ENCODE data around the gene LPP.
"Not testable (repeated sequence)": the region's sequence is repeated elsewhere in the genome, so short reads cannot be mapped to it uniquely, and the experiment has no call there.

Gene LPP

DNA sequence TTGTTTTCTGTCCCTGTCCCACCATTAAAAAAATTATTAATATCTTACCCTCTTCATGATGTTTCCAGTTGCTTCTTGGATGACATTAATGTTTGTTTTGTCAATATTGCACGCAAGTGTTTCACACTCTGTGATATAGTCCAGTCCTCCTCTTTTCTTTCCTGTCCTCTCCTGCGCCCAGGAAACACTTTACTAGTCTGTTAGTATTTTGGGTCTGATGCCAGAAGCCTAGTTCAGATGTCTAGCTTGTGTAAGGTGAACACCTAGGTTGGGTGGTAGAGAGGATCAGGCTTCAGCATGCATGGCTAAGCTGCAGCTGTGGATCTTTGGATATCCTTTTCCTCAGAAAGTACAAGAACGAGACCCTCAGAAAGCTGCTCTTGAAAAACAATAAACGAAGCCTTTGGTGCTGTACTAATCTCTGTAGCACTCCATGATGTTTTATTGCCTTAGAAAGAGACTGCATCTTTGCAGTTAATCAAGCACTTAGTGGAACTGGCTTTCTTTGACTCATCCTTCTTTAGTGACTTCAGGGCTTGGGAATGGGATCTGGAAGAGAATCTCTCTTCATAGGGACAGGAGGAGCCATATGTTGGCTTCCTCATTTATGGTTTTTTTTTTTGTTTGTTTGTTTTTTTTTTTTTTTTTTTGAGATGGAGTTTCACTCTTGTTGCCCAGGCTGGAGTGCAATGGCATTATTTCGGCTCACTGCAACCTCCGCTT is 253.4 kb downstream of the LPP start:
- DNase-seq = no peak

DNA sequence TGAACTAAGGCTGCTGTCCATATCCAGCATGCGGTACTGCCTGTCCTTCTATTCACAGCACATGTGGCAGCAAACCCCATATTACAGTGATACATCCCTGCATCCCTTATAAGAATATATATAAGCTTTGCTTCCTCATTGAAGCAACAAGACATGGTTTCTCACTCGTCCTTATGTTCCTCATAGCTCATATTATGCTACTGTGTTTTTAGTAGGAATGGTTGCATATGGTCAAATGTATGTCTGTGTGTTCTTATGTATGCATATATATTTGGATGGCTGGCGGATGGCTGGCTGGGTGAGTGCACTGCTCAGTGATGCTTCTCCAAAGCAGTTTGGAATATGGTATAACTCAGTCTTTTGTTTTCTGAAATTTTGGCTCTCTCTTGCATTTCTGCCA is 254.9 kb downstream of the LPP start:
- DNase-seq = no peak

DNA sequence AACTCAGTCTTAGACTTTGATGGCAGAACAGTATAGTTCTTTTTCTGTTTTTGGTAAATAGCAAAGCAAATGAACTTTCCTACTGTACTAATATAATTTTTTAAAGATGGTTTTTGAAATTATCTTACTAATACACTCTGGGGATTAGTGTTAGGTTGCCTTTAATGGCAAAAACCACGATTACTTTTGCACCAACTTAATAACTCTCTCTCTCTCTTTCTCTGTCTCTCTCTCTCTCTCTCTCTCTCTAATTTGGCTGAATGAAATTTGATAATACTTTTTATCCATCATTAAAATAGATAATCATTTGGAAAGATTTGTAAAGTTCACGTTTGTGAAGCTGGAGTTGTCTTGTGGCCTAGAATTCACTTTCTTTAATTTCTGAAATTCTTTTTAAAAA is 257.8 kb downstream of the LPP start:
- no peak for DNase-seq

DNA sequence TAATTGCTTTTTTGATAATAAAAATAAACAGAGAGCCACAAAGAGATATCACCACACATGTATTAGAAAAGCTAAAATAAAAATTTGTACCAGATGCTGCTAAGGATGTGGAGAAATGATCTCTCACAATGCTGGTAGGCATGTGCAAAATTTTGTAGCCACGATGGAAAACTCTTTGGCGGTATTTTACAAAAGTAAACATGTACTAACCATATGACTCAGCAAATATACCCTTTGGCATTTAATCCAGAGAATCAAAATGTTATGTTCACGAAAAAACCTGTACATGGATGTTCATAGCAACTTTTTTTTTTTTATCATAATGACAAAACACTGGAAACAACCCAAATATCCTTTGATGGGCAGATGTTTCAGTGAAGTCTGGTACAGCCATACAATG is 261.2 kb downstream of the LPP start:
- no peak for DNase-seq

DNA sequence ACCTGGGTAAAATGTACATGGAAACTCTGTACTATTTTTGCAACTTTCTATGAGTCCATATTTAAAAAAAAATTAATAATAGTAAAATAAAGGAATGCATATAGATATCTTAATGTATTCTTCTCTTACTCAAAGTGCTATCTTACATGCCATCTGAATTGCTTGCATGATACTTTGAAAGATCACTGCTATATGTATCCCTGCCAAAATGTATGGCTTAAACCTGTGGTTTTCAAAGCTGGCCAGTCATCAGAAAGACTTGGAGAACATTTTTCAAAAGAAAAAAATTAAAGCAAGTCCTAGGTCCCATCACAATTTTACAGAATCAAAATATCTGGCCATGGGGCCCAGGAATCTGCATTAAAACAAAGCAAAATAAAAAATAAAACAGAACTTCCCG is 262.1 kb downstream of the LPP start:
- DNase-seq = no peak

DNA sequence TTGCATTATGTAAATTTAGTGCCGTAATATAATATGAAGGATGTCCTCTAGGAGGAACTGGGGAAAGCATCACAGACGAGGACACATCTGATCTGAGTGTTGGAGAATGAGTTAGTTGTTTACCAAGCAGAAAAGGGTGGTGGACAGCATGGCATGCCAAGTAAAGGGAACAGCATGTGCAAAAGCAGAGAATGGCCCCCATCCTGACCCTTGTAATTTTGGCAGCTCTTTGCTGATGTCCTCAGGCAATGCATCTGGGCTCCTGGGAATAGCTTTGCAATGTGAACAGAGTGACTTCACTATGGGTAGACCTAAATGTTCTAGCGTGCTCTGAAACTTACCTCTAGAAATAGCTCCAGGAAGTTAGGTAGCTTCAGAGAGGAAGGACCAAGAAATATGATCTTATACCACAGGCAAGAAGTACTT is 263.3 kb downstream of the LPP start:
- no peak for DNase-seq

DNA sequence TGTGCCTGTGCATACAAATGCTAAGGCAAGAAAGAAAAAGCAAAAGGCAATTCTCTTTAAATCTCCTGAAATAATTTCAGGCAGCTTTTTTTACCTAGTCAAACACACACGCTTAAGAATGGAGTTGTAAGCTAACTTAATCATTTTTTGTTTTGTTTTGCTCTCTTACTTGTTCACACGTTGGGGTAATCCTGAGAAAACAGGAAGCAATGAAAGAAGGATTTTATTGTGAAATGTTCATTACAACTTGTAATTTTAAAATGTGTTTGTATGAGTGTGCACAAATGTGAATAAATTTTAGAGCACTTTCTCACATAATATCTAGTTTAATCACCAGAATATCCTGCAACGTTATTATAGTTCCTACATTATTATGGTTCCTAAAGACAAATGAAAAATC is 263.8 kb downstream of the LPP start:
- DNase-seq = no peak

DNA sequence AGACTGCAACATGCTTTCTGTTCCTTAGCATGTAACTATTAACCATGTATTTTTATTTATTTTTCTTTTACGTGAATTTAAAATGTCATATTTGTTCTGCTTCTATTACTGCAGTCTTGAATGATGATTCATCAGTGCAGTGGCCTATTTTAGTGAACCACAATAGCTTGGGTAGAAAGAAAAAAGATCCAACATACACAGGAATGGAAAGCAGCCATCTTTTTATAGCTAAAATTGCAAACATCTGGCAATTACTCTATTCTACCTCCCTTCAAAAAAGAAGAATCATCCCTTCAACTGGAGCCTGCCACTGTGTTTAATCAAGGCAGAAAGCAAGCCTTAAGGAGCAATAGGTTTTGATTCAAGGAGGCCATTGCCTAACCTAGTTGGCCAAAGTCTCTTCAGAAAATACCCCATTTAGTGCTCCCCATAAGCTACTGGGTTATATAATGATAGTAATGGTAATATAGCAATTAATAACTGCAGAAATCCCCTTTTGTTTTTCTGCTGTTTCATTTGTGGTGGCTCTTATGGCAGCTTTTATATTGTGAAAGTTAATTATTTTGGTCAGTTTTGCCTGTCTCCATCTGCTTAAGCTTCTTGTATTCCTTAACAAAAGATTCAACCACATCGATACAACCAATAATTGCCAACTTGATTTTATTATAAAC is 267.3 kb downstream of the LPP start:
- DNase-seq = no peak

DNA sequence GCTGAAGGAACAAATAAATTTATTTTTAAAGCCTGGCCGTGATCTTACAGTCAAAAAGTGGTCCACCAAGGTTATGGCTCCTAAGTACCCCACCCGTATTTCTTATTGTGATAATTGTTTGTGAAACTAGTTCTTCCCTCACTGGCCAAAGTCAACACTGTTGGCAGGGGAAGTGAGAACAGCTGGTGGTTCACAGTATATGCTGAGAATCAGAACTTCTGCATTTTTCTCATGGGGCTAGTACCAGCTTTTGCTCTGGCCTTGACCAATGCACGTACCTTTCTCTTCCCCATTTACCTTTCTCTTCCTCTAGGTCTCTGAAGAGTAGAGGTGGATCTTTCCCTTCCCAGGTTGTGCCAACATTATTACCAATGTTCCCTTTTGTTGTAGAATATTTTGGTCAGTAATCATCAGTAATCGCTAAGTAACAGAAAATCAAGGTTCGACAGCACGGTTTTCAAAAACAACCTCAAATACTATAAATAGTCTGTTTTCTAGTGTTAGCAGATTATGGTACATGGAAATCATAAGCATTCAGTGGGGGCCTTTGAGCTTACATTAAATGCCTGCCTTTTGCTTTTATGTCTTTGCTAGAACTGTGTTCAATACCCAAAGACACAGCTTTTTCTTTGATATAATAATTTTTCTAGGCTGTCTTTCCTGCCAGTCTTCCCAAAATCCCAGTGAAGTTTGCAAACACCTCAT is 268.0 kb downstream of the LPP start:
- DNase-seq = no peak

DNA sequence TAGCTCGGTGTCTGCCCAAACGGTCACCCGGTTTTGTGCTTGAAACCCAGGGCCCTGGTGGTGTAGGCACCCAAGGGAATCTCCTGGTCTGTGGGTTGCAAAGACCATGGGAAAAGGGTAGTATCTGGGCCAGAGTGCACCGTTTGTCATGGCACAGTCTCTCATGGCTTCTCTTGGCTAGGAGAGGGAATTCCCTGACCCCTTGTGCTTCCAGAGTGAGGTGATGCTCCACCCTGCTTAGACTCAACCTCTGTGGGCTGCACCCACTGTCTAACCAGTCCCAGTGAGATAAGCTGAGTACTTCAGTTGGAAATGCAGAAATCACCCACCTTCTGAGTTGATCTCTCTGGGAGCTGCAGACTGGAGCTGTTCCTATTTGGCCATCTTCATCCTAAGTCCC is 274.0 kb downstream of the LPP start:
- DNase-seq = not testable (repeated sequence)

DNA sequence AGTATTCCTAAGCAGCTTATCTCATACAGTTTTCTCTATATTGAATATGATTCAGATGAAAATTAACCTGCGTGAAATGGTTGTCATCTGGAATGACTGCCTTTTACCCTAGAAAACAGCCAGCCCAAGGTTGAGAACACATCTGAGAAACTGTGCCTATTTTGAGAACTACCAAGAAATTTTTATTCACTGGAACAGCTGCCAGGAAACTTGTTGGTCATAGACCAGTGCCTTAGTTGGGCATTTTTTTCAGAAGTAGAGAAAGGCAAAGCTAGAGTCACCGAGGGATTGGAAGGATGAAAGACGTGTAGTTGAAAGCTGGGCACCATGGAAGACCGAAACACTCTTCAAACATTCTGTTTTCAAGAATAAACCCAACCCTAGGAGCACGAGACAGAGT is 277.1 kb downstream of the LPP start:
- DNase-seq = no peak

DNA sequence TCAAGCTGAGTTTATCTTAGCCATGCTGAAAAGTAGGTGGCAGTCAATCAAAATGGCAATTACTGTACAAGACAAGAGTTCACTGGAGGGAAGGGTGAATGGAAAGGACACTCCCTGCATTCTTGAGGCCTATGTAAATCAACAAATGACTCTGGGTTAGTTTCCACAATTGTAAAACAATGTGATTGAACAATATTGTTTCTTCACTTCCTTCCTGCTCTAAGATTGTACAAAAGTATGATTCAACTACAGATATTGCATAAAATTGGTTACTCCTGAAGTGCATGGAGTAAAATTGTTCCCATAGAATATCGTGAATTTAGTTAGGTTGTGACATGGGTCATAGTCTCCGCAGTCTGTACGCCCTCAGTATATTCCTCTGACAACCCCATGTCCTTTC is 277.6 kb downstream of the LPP start:
- no peak for DNase-seq

DNA sequence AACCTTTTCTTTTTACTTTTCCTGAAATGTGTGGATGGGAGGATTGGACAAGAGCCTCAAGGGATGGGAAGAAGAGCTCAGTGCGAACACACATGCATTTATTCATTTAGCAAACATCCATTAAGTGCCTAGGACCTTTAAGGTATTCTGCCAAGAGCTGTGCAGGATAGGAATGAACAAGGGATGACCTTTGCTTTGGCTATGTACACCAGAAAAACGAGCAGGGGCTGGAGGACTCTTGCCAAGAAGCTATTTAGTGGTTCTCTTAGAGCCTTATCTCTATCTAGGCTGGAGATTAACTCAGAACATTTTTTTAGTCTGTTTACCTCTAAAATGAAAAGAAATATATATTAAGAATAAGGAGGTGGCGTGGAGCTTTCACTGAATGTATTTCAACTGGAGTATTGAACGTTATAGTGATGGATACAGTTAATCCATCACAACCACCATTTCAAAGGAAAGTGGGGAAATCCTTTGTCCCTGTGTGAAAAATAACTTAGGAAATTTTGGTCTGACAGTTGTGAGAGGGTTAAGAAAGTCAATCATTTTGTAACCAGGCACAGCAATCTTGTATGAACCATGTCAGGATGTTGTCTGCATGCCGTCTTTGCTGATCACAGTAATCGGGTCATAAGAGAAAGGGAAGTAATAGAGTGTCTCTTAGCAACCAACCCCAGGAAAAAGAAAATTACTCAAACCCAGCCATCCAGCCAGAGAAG is 279.0 kb downstream of the LPP start:
- DNase-seq = no peak

DNA sequence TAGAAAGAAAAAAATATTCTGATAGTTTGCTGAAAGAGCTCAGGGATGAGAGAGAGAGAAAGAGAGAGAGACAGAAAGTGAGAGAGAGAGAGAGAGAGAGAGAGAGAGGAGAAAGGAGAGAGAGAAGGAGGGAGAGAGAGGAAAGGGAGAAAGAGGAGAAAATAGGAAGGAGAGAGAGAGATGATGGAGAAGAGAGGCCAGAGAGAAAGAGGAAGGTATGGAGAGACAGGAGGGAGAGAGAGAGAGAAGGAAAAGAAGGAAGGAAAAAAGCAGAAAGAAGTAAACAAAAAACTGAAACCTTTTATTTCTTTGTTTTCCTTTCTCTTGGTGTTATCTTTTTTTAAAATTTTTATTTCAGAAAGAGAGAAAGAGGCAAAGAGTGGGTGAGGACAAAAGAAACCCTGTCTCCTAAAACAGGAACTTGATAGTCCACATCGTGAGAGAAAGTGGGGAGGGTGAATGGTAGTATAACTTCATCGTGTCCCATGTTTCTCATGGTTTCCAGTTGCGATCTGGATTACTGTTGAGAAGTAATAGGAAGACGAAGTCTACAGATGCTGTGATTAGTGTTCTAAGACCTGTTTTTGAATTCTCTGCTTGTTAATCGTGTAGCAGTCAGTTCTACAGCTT is 279.7 kb downstream of the LPP start:
- no peak for DNase-seq

DNA sequence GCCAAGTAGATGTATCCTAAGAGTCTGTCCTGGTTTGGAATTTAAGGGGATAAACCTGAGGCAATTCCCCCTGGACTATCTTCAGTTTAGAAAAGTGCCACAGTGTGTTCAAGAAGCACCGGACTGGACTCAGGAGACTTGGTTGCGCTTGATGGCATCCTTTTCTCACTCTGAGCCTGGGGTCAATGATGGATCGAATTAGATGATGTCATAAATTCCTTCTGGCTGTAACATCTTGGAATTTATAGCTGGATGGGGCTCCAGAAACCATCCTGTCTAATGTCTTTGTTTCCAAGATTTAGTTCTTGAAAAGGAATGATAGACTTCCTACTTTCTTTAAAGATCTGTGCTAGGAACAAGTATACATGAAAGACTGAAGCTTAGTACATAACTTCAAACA is 280.6 kb downstream of the LPP start:
- no peak for DNase-seq

DNA sequence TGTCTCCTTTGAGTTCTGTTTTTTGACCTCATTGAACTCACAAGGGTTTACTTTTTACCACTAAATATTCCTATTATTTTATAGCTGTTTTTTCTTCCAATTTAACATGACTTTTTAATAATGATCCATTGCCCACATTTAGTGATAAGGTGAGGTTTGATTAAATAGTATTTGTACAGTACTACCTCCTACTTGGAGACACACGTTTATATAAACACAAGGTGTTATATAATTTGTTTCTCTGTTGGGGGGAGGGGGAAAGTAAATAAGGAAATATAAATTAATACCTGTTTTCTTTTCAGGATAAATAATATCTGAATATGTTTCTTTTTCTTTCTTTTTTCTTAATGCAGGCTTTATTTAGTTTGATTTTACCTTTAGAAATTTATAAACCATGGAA is 281.3 kb downstream of the LPP start:
- DNase-seq = no peak

DNA sequence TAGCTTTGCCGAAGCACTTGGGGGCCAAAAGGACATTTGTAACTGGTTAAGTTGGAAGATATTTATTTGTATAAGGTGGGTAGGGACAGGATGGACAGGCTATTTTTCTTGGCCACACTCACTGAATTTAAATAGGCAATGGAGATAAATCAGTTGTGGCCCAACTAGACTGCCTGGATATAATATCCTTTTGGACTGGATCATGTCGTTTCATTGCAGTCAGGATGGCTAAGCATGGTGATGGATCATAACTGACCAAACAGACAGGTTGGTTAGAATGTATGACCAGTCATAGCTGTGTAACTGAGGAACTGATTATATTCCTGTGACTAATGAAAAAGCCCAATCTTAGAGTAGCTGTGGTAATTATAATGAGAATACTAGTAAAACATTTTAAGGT is 284.0 kb downstream of the LPP start:
- DNase-seq = no peak

DNA sequence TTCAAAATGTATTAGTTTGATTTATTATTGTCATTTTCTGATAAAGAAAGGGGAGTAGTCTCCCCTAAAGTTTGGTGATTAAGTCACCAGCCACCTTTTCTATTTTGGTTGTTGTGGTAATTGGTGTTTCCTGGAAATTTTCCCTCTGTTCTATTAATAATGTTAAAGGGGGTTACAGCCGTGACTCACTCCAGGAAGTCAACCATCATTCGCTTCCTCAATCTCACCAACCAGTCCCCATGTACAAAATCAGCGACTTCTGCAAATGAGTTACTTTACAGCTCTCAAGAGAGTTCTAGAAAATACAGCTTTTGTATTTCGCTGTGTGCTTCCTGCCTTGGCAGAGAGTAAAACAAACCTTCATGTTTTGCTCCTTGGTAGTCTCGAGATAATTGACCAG is 285.1 kb downstream of the LPP start:
- no peak for DNase-seq

DNA sequence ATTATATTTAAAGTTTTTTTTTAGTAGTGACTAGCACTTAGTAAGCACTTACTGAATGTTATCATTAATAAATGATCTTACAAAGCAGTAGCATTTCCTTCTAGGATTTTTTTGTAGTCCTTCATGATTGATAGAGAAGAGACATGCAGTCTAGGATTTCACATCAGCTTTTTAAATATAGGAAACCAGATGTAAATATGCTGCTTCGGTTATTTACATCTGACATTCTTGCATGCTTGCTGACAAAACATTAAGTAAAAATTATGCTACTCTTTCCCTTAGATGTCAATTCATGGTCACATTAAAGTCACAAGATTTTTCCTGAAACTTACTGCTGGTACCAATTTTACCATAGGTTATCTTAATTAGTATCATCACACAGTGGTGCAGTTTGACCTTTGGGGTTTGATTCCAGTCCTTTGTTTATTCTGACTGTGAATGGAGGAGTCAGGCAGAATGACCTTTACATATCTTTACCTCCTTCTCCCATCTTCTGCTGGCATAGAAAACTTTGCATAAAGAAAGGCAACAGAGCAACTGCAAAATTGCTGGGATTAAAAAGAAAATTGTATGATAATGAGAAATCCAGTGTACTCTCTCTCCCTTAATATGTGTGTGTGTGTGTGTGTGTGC is 286.5 kb downstream of the LPP start:
- DNase-seq = no peak

DNA sequence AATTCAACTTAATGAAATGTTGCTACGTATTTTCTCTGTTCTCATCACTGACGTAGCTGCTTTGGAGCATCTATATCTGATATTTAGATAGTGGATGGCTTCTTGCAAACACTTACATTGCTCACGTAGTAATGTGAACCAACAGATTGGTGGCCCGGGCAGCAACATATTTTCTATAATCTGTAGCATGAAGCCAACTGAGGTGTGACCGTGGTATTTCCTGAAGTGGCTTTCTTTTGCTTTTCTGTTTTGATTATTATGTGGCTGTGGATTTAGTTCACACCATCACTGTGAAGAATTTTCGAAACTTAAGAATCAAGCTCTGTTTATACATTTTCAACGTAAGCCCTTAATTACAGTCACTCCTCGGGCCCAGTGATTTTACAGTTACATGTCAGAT is 288.5 kb downstream of the LPP start:
- no peak for DNase-seq

DNA sequence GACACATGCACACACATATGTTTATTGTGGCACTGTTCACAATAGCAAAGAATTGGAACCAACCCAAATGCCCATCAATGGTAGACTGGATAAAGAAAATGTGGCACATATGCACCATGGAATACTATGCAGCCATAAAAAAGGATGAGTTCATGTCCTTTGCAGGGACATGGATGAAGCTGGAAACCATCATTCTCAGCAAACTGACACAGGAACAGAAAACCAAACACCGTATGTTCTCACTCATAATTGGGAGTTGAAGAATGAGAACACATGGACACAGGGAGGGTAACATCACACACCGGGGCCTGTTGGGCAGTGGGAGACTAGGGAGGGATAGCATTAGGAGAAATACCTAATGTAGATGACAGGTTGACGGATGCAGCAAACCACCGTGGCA is 291.2 kb downstream of the LPP start:
- DNase-seq = not testable (repeated sequence)

DNA sequence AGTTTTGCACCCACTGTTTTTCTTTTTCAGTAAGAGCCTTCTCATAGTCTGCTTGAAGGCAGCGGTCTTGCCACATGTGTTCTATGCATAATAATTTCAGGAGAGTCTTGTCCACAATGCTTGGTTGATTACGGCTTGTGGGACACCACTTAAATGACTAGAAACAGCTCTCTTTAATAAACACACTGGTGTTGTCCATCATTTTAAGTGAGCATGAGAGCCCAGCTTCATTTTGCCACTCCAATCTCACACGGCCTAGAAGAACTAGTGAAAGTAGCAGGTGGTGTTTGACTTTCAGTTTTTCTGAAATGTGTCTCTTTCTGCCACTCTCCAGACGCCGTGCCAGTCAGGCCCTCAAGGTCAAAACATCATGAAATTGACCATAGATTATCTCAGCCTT is 292.1 kb downstream of the LPP start:
- DNase-seq = no peak

DNA sequence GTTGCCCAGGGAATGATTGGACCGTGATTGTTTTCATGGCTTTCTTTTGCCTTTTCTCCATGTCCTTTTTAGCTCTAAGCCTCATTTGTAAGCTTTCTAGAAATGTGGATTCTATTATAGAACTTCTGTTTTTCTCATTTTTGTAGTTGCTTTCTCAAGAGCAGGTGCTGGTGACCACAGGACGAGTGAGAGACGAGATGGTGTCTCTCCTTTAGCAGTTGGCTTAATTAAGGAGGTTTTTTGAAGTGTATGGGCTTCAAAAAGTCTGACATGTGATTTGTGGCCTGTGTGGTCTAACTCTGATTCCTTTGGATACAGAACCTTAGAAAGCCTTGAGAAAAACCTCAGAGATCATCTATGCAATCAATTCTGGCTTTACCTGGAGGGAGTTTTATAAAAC is 292.8 kb downstream of the LPP start:
- no peak for DNase-seq
